Hepatocyte (in vitro differentiated cells): ENCODE measurements around the gene RUNX3.

ENCODE experiments used
- CTCF ChIP-seq: fragments of 200-600 bp; sonication (generic); IDR thresholded peaks from 2 replicates; pipeline ENCODE4 v1.5.1; 2016; ENCODE audit warnings: antibody characterized with exemption, mild to moderate bottlenecking; ENCODE audit not compliant: poor library complexity
- EZH2 ChIP-seq: fragments of 200-600 bp; sonication (generic); IDR thresholded peaks from 2 replicates; pipeline ENCODE4 v1.6.1; 2016; ENCODE audit warnings: antibody characterized with exemption, mild to moderate bottlenecking, borderline replicate concordance
- EZH2phosphoT487 ChIP-seq: fragments of 200-600 bp; sonication (generic); IDR thresholded peaks from one replicate; pipeline ENCODE4 v1.6.1; 2018; ENCODE audit warnings: antibody characterized with exemption, mild to moderate bottlenecking, low read depth, moderate library complexity; ENCODE audit not compliant: unreplicated experiment, severe bottlenecking

- TF ChIP-seq CTCF (no peak), EZH2 (no peak), EZH2phosphoT487 (no peak)
Observed at GRCh38 chr1:24914226-24915069, 15.6 kb downstream of the RUNX3 start.
